Measurements from ENCODE around the gene PLEKHA7. TPM values are rescaled to one million over a fixed set of nuclear protein-coding genes. Genes with fewer than 3 reads are reported as not detected.
"Not testable (repeated sequence)": the region's sequence is repeated elsewhere in the genome, so short reads cannot be mapped to it uniquely, and the experiment has no call there.

The PLEKHA7 gene
- total and polyA plus RNA-seq, 4 donors = 13.3 to 31.8 (median 21.5) TPM

- TF ChIP-seq CTCF (IDR thresholded peaks at IDR 0.05; ENCODE audit: control extremely low read depth, extremely low read depth) = no peak
- H3K4me1 ChIP-seq (ENCODE audit: control insufficient read depth in 5 of 5, insufficient read depth in 5 of 5, low read length in 5 of 5) = peaks cover 0 to 4% (median under 1%) of the 10 kb centered on the region in 5 donors
- no peak overlapping the region for H3K9ac ChIP-seq (ENCODE audit: insufficient read depth in 1 of 2, low read length in 2 of 2)
- H3K27me3 ChIP-seq (ENCODE audit: control insufficient read depth in 3 of 3, insufficient read depth in 3 of 3, low read length in 2 of 3) = no peaks in the 10 kb centered on the region
- DNase-seq = no peak
- 70 to 81% methylated on average over 5 of the region's 5 CpGs for WGBS, 2 donors
- H3K27ac ChIP-seq (ENCODE audit: low read depth in 1 of 2, low read length in 1 of 2) = no peak overlapping the region
- peaks cover 0 to 2% (median 0%) of the 10 kb centered on the region in 4 donors for H3K36me3 ChIP-seq (ENCODE audit: control insufficient read depth in 4 of 4, insufficient read depth in 4 of 4, low read length in 4 of 4)
- H3K9me3 ChIP-seq (ENCODE audit: control insufficient read depth in 4 of 4, insufficient read depth in 3 of 4, low read length in 3 of 4) = no peaks in the 10 kb centered on the region
- ATAC-seq (ENCODE audit: insufficient read depth, low FRiP score) = no peak
- no peak overlapping the region for H3K4me3 ChIP-seq
Observed at GRCh38 chr11:16871368-16871767, 142.8 kb downstream of the PLEKHA7 start.

GRCh38 chr11:16867097-16867496, 147.1 kb downstream of the PLEKHA7 start:
- no peaks in the 10 kb centered on the region for H3K27me3 ChIP-seq (ENCODE audit: control insufficient read depth in 3 of 3, insufficient read depth in 3 of 3, low read length in 2 of 3)
- H3K9me3 ChIP-seq (ENCODE audit: control insufficient read depth in 4 of 4, insufficient read depth in 3 of 4, low read length in 3 of 4) = no peaks in the 10 kb centered on the region
- H3K36me3 ChIP-seq (ENCODE audit: control insufficient read depth in 4 of 4, insufficient read depth in 4 of 4, low read length in 4 of 4) = peaks cover 0 to 2% (median 0%) of the 10 kb centered on the region in 4 donors
- no peaks in the 10 kb centered on the region for H3K4me1 ChIP-seq (ENCODE audit: control insufficient read depth in 5 of 5, insufficient read depth in 5 of 5, low read length in 5 of 5)
- no peak overlapping the region for H3K27ac ChIP-seq (ENCODE audit: low read depth in 1 of 2, low read length in 1 of 2)
- no peak for DNase-seq
- no peak overlapping the region for H3K9ac ChIP-seq (ENCODE audit: insufficient read depth in 1 of 2, low read length in 2 of 2)
- no peak for ATAC-seq (ENCODE audit: insufficient read depth, low FRiP score)
- no peak overlapping the region for H3K4me3 ChIP-seq
- 64 to 80% methylated on average over 1 of the region's 1 CpG for whole genome bisulfite sequencing, 2 donors
- TF ChIP-seq CTCF (IDR thresholded peaks at IDR 0.05; ENCODE audit: control extremely low read depth, extremely low read depth) = no peak

GRCh38 chr11:16864428-16864827, 149.8 kb downstream of the PLEKHA7 start:
- H3K9me3 ChIP-seq (ENCODE audit: control insufficient read depth in 4 of 4, insufficient read depth in 3 of 4, low read length in 3 of 4); ATAC-seq (ENCODE audit: insufficient read depth, low FRiP score); H3K4me1 ChIP-seq (ENCODE audit: control insufficient read depth in 5 of 5, insufficient read depth in 5 of 5, low read length in 5 of 5); H3K27ac ChIP-seq (ENCODE audit: low read depth in 1 of 2, low read length in 1 of 2); H3K27me3 ChIP-seq (ENCODE audit: control insufficient read depth in 3 of 3, insufficient read depth in 3 of 3, low read length in 2 of 3); H3K9ac ChIP-seq (ENCODE audit: insufficient read depth in 1 of 2, low read length in 2 of 2); DNase-seq; H3K36me3 ChIP-seq (ENCODE audit: control insufficient read depth in 4 of 4, insufficient read depth in 4 of 4, low read length in 4 of 4); H3K4me3 ChIP-seq: not testable (repeated sequence)
- WGBS, 2 donors = 98 to 100% methylated on average over 1 of the region's 1 CpG

- ATAC-seq (ENCODE audit: insufficient read depth, low FRiP score) = no peak
- H3K36me3 ChIP-seq (ENCODE audit: control insufficient read depth in 4 of 4, insufficient read depth in 4 of 4, low read length in 4 of 4) = no peaks in the 10 kb centered on the region
Observed at GRCh38 chr11:16863389-16863788, 150.8 kb downstream of the PLEKHA7 start.

More at GRCh38 chr11:16863389-16863788, 150.8 kb downstream of the PLEKHA7 start:
- H3K27me3 ChIP-seq (ENCODE audit: control insufficient read depth in 3 of 3, insufficient read depth in 3 of 3, low read length in 2 of 3) = no peaks in the 10 kb centered on the region
- H3K4me3 ChIP-seq = no peak overlapping the region
- peak overlapping the region in 1 of 2 donors; percentile 73 for H3K27ac ChIP-seq (ENCODE audit: low read depth in 1 of 2, low read length in 1 of 2)
- WGBS, 2 donors = 73 to 78% methylated on average over 10 of the region's 10 CpGs
- DNase-seq = no peak
- H3K9me3 ChIP-seq (ENCODE audit: control insufficient read depth in 4 of 4, insufficient read depth in 3 of 4, low read length in 3 of 4) = no peaks in the 10 kb centered on the region
- H3K9ac ChIP-seq (ENCODE audit: insufficient read depth in 1 of 2, low read length in 2 of 2) = no peak overlapping the region
- H3K4me1 ChIP-seq (ENCODE audit: control insufficient read depth in 5 of 5, insufficient read depth in 5 of 5, low read length in 5 of 5) = peaks cover 0 to 8% (median 0%) of the 10 kb centered on the region in 5 donors
- TF ChIP-seq CTCF (IDR thresholded peaks at IDR 0.05; ENCODE audit: control extremely low read depth, extremely low read depth) = no peak

Measured in lung (tissue), 12 donors.